SK-N-MC (cell line): ENCODE measurements around the gene SH3D21.

Source experiments
- EZH2 ChIP-seq: fragments of 200-600 bp; sonication (generic); IDR thresholded peaks from one replicate; pipeline ENCODE4 v1.6.1; 2017; ENCODE audit warnings: antibody characterized with exemption
- POLR2AphosphoS5 ChIP-seq: IDR thresholded peaks from 2 replicates; pipeline ENCODE4 v1.6.1; 2012; ENCODE audit warnings: mild to moderate bottlenecking, low read depth, low read length, borderline replicate concordance

GRCh38 chr1:36328088-36328480 is 21.9 kb downstream of the SH3D21 start:
- TF ChIP-seq EZH2 (no peak), POLR2AphosphoS5 (no peak)
